Measurements from ENCODE around the gene GLB1L2.

DNA sequence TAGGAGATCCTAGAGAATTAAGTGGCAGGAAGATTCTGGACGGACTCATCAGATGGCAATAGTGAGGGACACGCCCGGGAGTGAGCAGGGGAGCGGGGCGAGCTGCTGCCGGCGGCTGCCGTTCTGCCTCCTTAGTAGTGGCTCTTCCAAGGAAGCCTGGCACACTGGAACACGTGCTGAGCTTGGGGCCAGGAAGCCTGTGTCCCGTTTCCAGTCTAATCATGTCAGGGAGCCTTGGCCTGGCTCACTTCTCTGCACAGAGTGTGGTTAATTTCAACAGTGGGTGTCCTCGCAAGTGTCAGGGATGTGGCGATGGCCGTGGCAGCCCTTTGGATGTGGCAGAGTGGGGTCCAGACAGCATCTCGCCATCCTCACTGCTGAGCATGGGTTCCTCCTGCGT, 39.1 kb upstream of the GLB1L2 start:
- no peak for TF ChIP-seq TAF1 (IDR thresholded peaks at IDR 0.05; ENCODE audit: low read depth, low read length)
- no peak for TF ChIP-seq PAX5 (IDR thresholded peaks at IDR 0.05; ENCODE audit: insufficient read depth, low read length, severe bottlenecking)
- TF ChIP-seq POLR2A (IDR thresholded peaks at IDR 0.05; ENCODE audit: low read depth, low read length), result no peak
- no peak for TF ChIP-seq POLR2AphosphoS5 (IDR thresholded peaks at IDR 0.05; ENCODE audit: low read depth, low read length)
- no peak for TF ChIP-seq POU2F2 (IDR thresholded peaks at IDR 0.05; ENCODE audit: low read depth, low read length)
